K562 (cell line): ENCODE data around the gene PHKG2. TPM values are rescaled to one million over a fixed set of nuclear protein-coding genes. Genes with fewer than 3 reads are reported as not detected.

ENCODE experiments used
- NONO ChIP-seq, 2 experiments: fragments of 200-400 bp in 1 of 2; fragments of 450-650 bp in 1 of 2; formaldehyde crosslinking in 1 of 2; IDR thresholded peaks; 2 replicates each; pipeline ENCODE4 v1.6.1; 2017; ENCODE audit warnings: low read depth in 2 of 2, mild to moderate bottlenecking in 2 of 2, moderate library complexity in 2 of 2, low read length in 1 of 2
- TAF1 ChIP-seq: IDR thresholded peaks from 2 replicates; pipeline ENCODE4 v1.6.1; 2011; ENCODE audit warnings: mild to moderate bottlenecking, low read length, moderate library complexity; ENCODE audit not compliant: insufficient read depth, control insufficient read depth, severe bottlenecking; ENCODE audit errors: extremely low read depth
- ZBTB11 ChIP-seq, 3 experiments: fragments of 200-800 bp in 1 of 3; fragments of 250-450 bp in 1 of 3; fragments of 450-650 bp in 1 of 3; sonication (Bioruptor Pico) in 1 of 3; sonication (Bioruptor generic) in 1 of 3; formaldehyde crosslinking in 1 of 3; IDR thresholded peaks; 2 replicates each; pipeline versions ENCODE4 v1.6.1 to v1.8.0; 2016 to 2022; ENCODE audit warnings: mild to moderate bottlenecking in 2 of 3, missing genetic modification characterization in 2 of 3, missing compliant biosample characterization in 1 of 3, moderate library complexity in 1 of 3
- ZNF263 ChIP-seq: sonication (generic); formaldehyde crosslinking; IDR thresholded peaks from 2 replicates; pipeline ENCODE4 v1.8.0; 2022; ENCODE audit warnings: mild to moderate bottlenecking, missing genetic modification reagents, borderline replicate concordance
- polyA plus RNA-seq, 8 experiments: library from polyadenylated mRNA; depleted of rRNA in 4 of 8; stranded (reverse) in 5 of 8; unstranded in 3 of 8; fragments of >200 nt; fragmentation: Nextera tagmentation in 2 of 8; fragmentation: Illumina TruSeq in 1 of 8; extraction: Ambion mirVana in 2 of 8; extraction: Trizol in 1 of 8; gene quantifications; 2 replicates each; pipeline versions ENCODE4 v1.2.1 to v1.2.3, GENCODE V29; 2011 to 2014; ENCODE audit warnings: inconsistent platforms in 1 of 8, missing spikeins in 1 of 8
- total RNA-seq, 7 experiments: library from RNA; depleted of rRNA in 6 of 7; stranded (reverse); fragments of >200 nt in 6 of 7; fragmentation: Illumina TruSeq in 2 of 7; extraction: Trizol in 2 of 7; gene quantifications; 2 replicates each; pipeline versions ENCODE4 v1.2.1 to v1.2.3, GENCODE V29; 2011 to 2021; ENCODE audit warnings: low replicate concordance in 1 of 7
- TF ChIP-seq, protein P1 (sequence below): fragments of 450-650 bp; conservative IDR thresholded peaks from 2 replicates; pipeline ENCODE4 v1.6.1; 2016; ENCODE audit warnings: missing genetic modification characterization, low read depth, mild to moderate bottlenecking, control low read depth, missing compliant biosample characterization
- TF ChIP-seq, protein P2 (sequence below), 2 experiments: fragments of 450-650 bp in 1 of 2; sonication (generic) in 1 of 2; formaldehyde crosslinking in 1 of 2; IDR thresholded peaks; 2 replicates each; pipeline versions ENCODE4 v1.7.1 to v1.9.0; 2016 to 2022; ENCODE audit warnings: inconsistent platforms in 1 of 2, mild to moderate bottlenecking in 1 of 2, missing genetic modification reagents in 1 of 2

Gene PHKG2
- total and polyA plus RNA-seq, 9 of the 15 experiments (the other 6 are each of a cell fraction or from before 2014, with no cell fraction given): 5.8 to 54.2 (median 30.7) TPM

DNA sequence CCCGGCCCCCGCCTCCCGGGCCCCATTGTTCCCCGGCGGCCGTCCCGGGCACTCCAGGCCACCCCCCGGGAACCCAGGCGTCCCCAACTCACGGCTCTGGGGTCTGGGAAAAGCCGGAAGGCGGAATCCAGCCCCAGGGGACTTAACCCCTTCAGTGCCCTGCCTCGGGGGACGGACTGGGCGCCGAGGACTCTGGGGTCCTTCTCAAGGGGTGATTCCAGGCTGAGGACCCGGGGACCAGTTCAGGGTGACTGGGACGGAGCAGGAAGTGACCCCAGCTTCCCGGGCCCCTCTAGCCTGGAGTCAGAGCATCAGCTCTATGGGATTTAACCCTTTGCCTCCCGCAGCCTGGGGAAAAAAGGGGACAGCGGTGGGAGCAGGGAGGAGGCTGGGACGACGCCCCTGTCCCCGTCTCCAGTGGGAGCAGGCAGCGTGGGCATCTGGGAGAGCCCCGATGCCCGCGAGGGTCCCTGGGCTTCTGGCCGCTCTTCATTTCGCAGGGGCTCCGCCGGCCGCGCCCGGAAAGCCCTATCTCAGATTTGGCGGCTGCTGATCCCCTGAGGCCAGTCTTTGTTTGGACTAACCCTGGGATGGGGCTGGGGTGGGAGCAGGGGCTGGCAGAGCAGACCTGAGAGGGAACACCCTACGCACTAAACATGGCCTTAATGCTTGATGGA, 38.8 kb downstream of the PHKG2 start, which contains the start of gene ZNF629 (continued):
- TF ChIP-seq, protein P1, sequence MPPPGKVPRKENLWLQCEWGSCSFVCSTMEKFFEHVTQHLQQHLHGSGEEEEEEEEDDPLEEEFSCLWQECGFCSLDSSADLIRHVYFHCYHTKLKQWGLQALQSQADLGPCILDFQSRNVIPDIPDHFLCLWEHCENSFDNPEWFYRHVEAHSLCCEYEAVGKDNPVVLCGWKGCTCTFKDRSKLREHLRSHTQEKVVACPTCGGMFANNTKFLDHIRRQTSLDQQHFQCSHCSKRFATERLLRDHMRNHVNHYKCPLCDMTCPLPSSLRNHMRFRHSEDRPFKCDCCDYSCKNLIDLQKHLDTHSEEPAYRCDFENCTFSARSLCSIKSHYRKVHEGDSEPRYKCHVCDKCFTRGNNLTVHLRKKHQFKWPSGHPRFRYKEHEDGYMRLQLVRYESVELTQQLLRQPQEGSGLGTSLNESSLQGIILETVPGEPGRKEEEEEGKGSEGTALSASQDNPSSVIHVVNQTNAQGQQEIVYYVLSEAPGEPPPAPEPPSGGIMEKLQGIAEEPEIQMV (tag): 0 out of 2 replicates have a peak, but pooled peaks have one; percentile 25
- TF ChIP-seq ZBTB11 (CRISPR knock-in tag; IDR thresholded peaks at IDR 0.05) (peak in 2 of 3 experiments; percentile 65 to 92; a peak in 5 of 6 replicates), NONO (IDR thresholded peaks at IDR 0.05; ENCODE audit: low read depth in 2 of 2, low read length in 1 of 2) (no peak), ZNF263 (CRISPR knock-in tag) (peak; percentile 36; the same call in 1 of the 2 replicates), TAF1 (peak; percentile 80)
- TF ChIP-seq, protein P2, sequence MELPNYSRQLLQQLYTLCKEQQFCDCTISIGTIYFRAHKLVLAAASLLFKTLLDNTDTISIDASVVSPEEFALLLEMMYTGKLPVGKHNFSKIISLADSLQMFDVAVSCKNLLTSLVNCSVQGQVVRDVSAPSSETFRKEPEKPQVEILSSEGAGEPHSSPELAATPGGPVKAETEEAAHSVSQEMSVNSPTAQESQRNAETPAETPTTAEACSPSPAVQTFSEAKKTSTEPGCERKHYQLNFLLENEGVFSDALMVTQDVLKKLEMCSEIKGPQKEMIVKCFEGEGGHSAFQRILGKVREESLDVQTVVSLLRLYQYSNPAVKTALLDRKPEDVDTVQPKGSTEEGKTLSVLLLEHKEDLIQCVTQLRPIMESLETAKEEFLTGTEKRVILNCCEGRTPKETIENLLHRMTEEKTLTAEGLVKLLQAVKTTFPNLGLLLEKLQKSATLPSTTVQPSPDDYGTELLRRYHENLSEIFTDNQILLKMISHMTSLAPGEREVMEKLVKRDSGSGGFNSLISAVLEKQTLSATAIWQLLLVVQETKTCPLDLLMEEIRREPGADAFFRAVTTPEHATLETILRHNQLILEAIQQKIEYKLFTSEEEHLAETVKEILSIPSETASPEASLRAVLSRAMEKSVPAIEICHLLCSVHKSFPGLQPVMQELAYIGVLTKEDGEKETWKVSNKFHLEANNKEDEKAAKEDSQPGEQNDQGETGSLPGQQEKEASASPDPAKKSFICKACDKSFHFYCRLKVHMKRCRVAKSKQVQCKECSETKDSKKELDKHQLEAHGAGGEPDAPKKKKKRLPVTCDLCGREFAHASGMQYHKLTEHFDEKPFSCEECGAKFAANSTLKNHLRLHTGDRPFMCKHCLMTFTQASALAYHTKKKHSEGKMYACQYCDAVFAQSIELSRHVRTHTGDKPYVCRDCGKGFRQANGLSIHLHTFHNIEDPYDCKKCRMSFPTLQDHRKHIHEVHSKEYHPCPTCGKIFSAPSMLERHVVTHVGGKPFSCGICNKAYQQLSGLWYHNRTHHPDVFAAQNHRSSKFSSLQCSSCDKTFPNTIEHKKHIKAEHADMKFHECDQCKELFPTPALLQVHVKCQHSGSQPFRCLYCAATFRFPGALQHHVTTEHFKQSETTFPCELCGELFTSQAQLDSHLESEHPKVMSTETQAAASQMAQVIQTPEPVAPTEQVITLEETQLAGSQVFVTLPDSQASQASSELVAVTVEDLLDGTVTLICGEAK (IDR thresholded peaks at IDR 0.05): peak; percentile 89
- TF ChIP-seq, protein P2 (CRISPR knock-in tag; IDR thresholded peaks at IDR 0.05): no peak
